ENCODE measurements around the gene PAM.

DNA sequence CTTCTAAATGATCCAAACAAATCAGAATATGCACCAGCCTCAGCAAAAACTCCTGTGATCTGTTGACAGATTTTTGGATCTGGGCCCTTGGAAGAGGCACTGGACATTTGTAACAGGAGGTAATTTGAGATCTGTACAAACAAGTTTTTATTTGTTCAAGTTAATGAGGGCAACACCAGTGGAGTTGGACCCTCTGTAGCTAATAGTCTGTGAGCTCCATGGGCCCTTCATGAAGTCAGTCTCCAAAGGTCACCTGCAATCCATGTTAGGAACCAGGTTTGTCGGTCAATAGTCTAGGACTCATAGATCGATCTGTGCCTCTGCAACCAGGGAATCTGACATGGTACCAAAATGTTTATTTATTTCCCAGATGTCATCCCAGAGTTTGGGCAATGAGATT, 40.9 kb downstream of the PAM start:
- TF ChIP-seq, protein P1, sequence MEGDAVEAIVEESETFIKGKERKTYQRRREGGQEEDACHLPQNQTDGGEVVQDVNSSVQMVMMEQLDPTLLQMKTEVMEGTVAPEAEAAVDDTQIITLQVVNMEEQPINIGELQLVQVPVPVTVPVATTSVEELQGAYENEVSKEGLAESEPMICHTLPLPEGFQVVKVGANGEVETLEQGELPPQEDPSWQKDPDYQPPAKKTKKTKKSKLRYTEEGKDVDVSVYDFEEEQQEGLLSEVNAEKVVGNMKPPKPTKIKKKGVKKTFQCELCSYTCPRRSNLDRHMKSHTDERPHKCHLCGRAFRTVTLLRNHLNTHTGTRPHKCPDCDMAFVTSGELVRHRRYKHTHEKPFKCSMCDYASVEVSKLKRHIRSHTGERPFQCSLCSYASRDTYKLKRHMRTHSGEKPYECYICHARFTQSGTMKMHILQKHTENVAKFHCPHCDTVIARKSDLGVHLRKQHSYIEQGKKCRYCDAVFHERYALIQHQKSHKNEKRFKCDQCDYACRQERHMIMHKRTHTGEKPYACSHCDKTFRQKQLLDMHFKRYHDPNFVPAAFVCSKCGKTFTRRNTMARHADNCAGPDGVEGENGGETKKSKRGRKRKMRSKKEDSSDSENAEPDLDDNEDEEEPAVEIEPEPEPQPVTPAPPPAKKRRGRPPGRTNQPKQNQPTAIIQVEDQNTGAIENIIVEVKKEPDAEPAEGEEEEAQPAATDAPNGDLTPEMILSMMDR (IDR thresholded peaks at IDR 0.05 in 4 of 5, conservative IDR thresholded peaks at IDR 0.05 in 1 of 5), result no peak
- no peak for TF ChIP-seq POLR2A (IDR thresholded peaks at IDR 0.05)
